H1 (cell line): ENCODE results near the gene RPS18.

Experiments used
- CHD2 ChIP-seq: IDR thresholded peaks from 2 replicates; pipeline ENCODE4 v1.6.1; 2012; ENCODE audit warnings: low read length, improper control_type of control experiment
- CTCF ChIP-seq, 3 experiments: IDR thresholded peaks; 1 replicate in 2 of 3; 2 replicates in 1 of 3; pipeline versions ENCODE4 v1.5.1 to v1.6.1; 2011; ENCODE audit warnings: low read length in 3 of 3, mild to moderate bottlenecking in 3 of 3, inconsistent platforms in 2 of 3, low read depth in 1 of 3, moderate library complexity in 1 of 3; ENCODE audit not compliant: insufficient read depth in 1 of 3; ENCODE audit errors: control extremely low read depth in 1 of 3
- EP300 ChIP-seq, 2 experiments: IDR thresholded peaks; 1 replicate in 1 of 2; 2 replicates in 1 of 2; pipeline ENCODE4 v1.6.1; 2011 to 2012; ENCODE audit warnings: low read depth in 2 of 2, low read length in 2 of 2, mild to moderate bottlenecking in 2 of 2, borderline replicate concordance in 1 of 2, inconsistent platforms in 1 of 2, moderate library complexity in 1 of 2
- EZH2 ChIP-seq: fragments of 200-600 bp; sonication (generic); IDR thresholded peaks from 2 replicates; pipeline ENCODE4 v1.7.1; 2012; ENCODE audit warnings: low read depth, mild to moderate bottlenecking, moderate library complexity, low read length, inconsistent platforms; ENCODE audit not compliant: severe bottlenecking
- GABPA ChIP-seq: IDR thresholded peaks from 2 replicates; pipeline ENCODE4 v1.6.1; 2011; ENCODE audit warnings: mild to moderate bottlenecking, low read length, moderate library complexity, borderline replicate concordance; ENCODE audit not compliant: insufficient read depth
- JUN ChIP-seq: IDR thresholded peaks from 2 replicates; pipeline ENCODE4 v1.6.1; 2011; ENCODE audit warnings: low read depth, mild to moderate bottlenecking, improper control_type of control experiment, low read length
- MAX ChIP-seq: IDR thresholded peaks from 2 replicates; pipeline ENCODE4 v1.6.1; 2012; ENCODE audit warnings: inconsistent platforms
- NANOG ChIP-seq: IDR thresholded peaks from 2 replicates; pipeline ENCODE4 v1.6.1; 2011; ENCODE audit warnings: low read length, low read depth, mild to moderate bottlenecking, inconsistent platforms; ENCODE audit not compliant: insufficient read depth, poor library complexity, severe bottlenecking
- POLR2A ChIP-seq, 2 experiments: IDR thresholded peaks; 1 replicate in 1 of 2; 2 replicates in 1 of 2; pipeline ENCODE4 v1.6.1; 2011; ENCODE audit warnings: low read depth in 2 of 2, low read length in 2 of 2, mild to moderate bottlenecking in 2 of 2; ENCODE audit errors: control extremely low read depth in 1 of 2
- POLR2AphosphoS5 ChIP-seq: IDR thresholded peaks from 2 replicates; pipeline ENCODE4 v1.6.1; 2011; ENCODE audit warnings: low read depth, low read length
- RBBP5 ChIP-seq: IDR thresholded peaks from 2 replicates; pipeline ENCODE4 v1.7.1; 2012; ENCODE audit warnings: low read depth, mild to moderate bottlenecking, inconsistent platforms, low read length, moderate library complexity, borderline replicate concordance
- RXRA ChIP-seq: IDR thresholded peaks from 2 replicates; pipeline ENCODE4 v1.6.1; 2011; ENCODE audit warnings: low read depth, mild to moderate bottlenecking, low read length, moderate library complexity; ENCODE audit not compliant: insufficient read depth
- TAF1 ChIP-seq: IDR thresholded peaks from 2 replicates; pipeline ENCODE4 v1.6.1; 2011; ENCODE audit warnings: mild to moderate bottlenecking, low read depth, low read length
- TEAD4 ChIP-seq: IDR thresholded peaks from 2 replicates; pipeline ENCODE4 v1.6.1; 2012; ENCODE audit warnings: low read depth, low read length, inconsistent platforms, mixed read lengths

GRCh38 chr6:33323623-33323948 is 51.7 kb downstream of the RPS18 start:
- TF ChIP-seq RBBP5 (no peak), EP300 (IDR thresholded peaks at IDR 0.05; ENCODE audit: borderline replicate concordance in 1 of 2, low read depth in 2 of 2, low read length in 2 of 2) (no peak), MAX (no peak), POLR2AphosphoS5 (no peak), TAF1 (no peak), EZH2 (no peak), TEAD4 (no peak), JUN (no peak), POLR2A (IDR thresholded peaks at IDR 0.05; ENCODE audit: control extremely low read depth in 1 of 2, low read depth in 2 of 2, low read length in 2 of 2) (no peak), CTCF (IDR thresholded peaks at IDR 0.05; ENCODE audit: control extremely low read depth in 1 of 3, insufficient read depth in 1 of 3, low read depth in 1 of 3, low read length in 3 of 3) (no peak), GABPA (no peak), CHD2 (no peak), RXRA (no peak), NANOG (no peak)
